Measurements from ENCODE around the gene ITM2C. TPM values are rescaled to one million over a fixed set of nuclear protein-coding genes. Genes with fewer than 3 reads are reported as not detected.

Gene ITM2C
- total and polyA plus RNA-seq, 2 donors = 174 to 230 TPM

DNA sequence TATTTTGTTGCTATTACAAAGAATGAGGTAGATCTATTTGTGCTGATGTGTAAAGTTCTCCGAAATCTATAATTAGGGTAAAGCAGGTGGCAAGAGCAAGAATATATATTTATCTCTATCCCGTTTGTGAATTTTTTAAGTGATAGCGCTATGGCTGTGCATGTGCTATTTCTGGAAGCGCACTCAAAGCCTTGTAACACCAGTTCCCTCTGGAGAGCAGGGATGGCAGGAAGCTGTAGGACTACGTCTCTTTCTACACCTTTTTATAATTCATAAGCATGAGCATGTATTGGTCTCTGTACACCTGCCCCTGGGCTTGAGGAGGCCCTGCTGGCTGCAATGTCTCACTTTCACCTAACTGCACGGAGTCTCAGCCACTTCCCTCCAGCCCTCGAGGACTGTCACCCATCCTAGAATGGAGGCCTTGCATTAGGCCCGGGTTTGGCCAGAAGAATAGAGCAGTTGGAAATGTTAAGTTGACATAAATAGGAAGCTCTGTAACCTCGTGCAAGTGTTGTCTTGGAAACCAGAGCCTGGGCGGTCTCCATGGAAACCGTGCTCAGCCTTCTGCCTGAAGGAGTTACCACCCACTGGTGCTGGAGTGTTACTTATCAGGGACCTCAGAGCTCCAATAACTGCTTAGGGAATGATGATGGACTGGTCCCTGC, 20.9 kb downstream of the ITM2C start:
- H3K36me3 ChIP-seq (ENCODE audit: insufficient read depth) = no peaks in the 10 kb centered on the region
- no peak overlapping the region for H3K27ac ChIP-seq (ENCODE audit: low read depth)
- no peak for DNase-seq (ENCODE audit: extremely low spot score)
- no peak overlapping the region for H3K4me3 ChIP-seq (ENCODE audit: low read depth, low read length)
- WGBS = 54% methylated on average over 11 of the region's 11 CpGs
- no peaks in the 10 kb centered on the region for H3K4me1 ChIP-seq (ENCODE audit: insufficient read depth)

DNA sequence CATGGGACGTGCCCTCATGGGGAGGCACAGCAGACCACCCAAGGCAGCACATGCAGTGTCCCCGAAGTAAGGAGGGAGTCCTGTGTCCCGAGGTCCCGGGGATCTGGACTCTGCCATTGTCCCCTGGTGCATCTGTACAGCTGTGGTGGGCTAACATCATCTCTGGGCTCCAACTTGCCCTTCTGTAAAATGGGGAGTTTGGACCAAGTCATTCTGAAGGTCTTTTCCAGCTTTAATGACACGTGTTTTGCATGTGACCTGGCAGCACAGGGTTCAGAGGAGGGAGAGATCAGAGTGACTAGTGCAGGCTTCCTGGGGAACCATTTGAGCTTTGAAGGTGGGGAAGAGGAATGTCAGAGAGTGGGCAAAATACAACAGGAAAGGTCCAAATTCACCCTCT, 21.5 kb downstream of the ITM2C start:
- no peak for DNase-seq (ENCODE audit: extremely low spot score)
- Histone ChIP-seq H3K4me3 (ENCODE audit: low read depth, low read length) (no peak overlapping the region), H3K4me1 (ENCODE audit: insufficient read depth) (no peaks in the 10 kb centered on the region), H3K36me3 (ENCODE audit: insufficient read depth) (no peaks in the 10 kb centered on the region), H3K27ac (ENCODE audit: low read depth) (no peak overlapping the region)
- 66% methylated on average over 5 of the region's 5 CpGs for WGBS

DNA sequence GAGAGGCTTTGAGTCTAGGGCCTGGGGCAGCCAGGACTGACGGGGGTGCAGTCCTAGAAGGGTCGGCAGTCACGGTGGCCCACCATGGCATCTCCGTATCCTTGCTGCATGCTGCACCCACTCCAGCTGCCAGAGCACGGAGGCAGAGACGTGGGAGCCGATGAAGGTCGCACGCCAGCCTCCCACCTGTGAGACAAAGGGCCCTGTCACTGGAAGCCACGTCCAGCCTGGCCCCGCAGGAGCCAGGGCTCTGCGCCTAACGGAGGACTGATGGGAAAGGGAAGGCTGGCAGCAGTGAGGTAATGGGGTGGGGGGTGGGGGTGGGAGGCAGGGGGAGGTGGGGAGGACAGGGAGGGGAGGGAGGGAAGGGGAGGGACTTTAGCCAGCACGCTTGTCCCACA, 21.9 kb downstream of the ITM2C start:
- H3K36me3 ChIP-seq (ENCODE audit: insufficient read depth) = no peaks in the 10 kb centered on the region
- DNase-seq (ENCODE audit: extremely low spot score) = no peak
- 68% methylated on average over 14 of the region's 14 CpGs for WGBS

GRCh38 chr2:230887342-230887741, 22.6 kb downstream of the ITM2C start:
- no peak overlapping the region for H3K27ac ChIP-seq (ENCODE audit: low read depth)
- DNase-seq (ENCODE audit: extremely low spot score) = no peak
- H3K4me1 ChIP-seq (ENCODE audit: insufficient read depth) = no peaks in the 10 kb centered on the region
- 73% methylated on average over 7 of the region's 7 CpGs for WGBS
- H3K4me3 ChIP-seq (ENCODE audit: low read depth, low read length) = no peak overlapping the region
- no peaks in the 10 kb centered on the region for H3K36me3 ChIP-seq (ENCODE audit: insufficient read depth)

More for the DNA sequence above, 21.9 kb downstream of the ITM2C start:
- no peak overlapping the region for H3K27ac ChIP-seq (ENCODE audit: low read depth)
- H3K4me3 ChIP-seq (ENCODE audit: low read depth, low read length) = no peak overlapping the region
- no peaks in the 10 kb centered on the region for H3K4me1 ChIP-seq (ENCODE audit: insufficient read depth)

- no peaks in the 10 kb centered on the region for H3K4me1 ChIP-seq (ENCODE audit: insufficient read depth)
- no peak overlapping the region for H3K27ac ChIP-seq (ENCODE audit: low read depth)
- no peaks in the 10 kb centered on the region for H3K36me3 ChIP-seq (ENCODE audit: insufficient read depth)
- WGBS = 90% methylated on average over 14 of the region's 14 CpGs
- no peak for DNase-seq (ENCODE audit: extremely low spot score)
- H3K4me3 ChIP-seq (ENCODE audit: low read depth, low read length) = no peak overlapping the region
These were observed 24.2 kb downstream of the ITM2C start for GRCh38 chr2:230888824-230889400.

- Histone ChIP-seq H3K27ac (ENCODE audit: low read depth) (no peak overlapping the region), H3K4me1 (ENCODE audit: insufficient read depth) (no peaks in the 10 kb centered on the region), H3K36me3 (ENCODE audit: insufficient read depth) (no peaks in the 10 kb centered on the region), H3K4me3 (ENCODE audit: low read depth, low read length) (no peak overlapping the region)
- WGBS = 84% methylated on average over 22 of the region's 22 CpGs
- DNase-seq (ENCODE audit: extremely low spot score) = no peak
These were observed 25.3 kb downstream of the ITM2C start for GRCh38 chr2:230889911-230890601.

GRCh38 chr2:230890646-230891045, 25.9 kb downstream of the ITM2C start:
- Histone ChIP-seq H3K36me3 (ENCODE audit: insufficient read depth) (no peaks in the 10 kb centered on the region), H3K4me1 (ENCODE audit: insufficient read depth) (no peaks in the 10 kb centered on the region), H3K4me3 (ENCODE audit: low read depth, low read length) (no peak overlapping the region), H3K27ac (ENCODE audit: low read depth) (no peak overlapping the region)
- 91% methylated on average over 4 of the region's 4 CpGs for WGBS
- no peak for DNase-seq (ENCODE audit: extremely low spot score)

DNA sequence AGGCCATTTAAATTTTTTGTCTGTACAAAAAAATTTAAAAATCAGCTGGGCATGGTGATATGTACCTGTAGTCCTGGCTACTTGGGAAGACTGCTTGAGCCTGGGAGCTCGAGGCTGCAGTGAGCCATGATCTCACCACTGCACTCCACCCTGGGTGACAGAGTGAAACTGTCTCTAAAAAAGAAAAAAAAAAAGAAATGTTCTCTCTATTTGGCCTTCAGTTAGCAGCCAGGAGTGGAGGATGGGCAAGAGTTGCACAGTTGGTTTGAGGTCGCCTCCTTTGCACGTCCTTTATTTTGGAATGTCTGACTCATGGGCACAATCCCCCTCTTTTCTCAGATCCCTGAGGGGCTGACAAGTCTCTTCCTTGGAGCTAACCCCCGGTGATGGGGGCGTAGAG, 26.3 kb downstream of the ITM2C start:
- no peak for DNase-seq (ENCODE audit: extremely low spot score)
- H3K36me3 ChIP-seq (ENCODE audit: insufficient read depth) = no peaks in the 10 kb centered on the region
- H3K4me3 ChIP-seq (ENCODE audit: low read depth, low read length) = no peak overlapping the region
- H3K4me1 ChIP-seq (ENCODE audit: insufficient read depth) = no peaks in the 10 kb centered on the region
- no peak overlapping the region for H3K27ac ChIP-seq (ENCODE audit: low read depth)
- 41% methylated on average over 5 of the region's 5 CpGs for WGBS

- no peak for DNase-seq (ENCODE audit: extremely low spot score)
- 66% methylated on average over 6 of the region's 6 CpGs for WGBS
- H3K4me1 ChIP-seq (ENCODE audit: insufficient read depth) = no peaks in the 10 kb centered on the region
- no peak overlapping the region for H3K4me3 ChIP-seq (ENCODE audit: low read depth, low read length)
- H3K27ac ChIP-seq (ENCODE audit: low read depth) = no peak overlapping the region
- H3K36me3 ChIP-seq (ENCODE audit: insufficient read depth) = no peaks in the 10 kb centered on the region
These were observed 26.8 kb downstream of the ITM2C start for GRCh38 chr2:230891509-230891908.

- no peak overlapping the region for H3K27ac ChIP-seq (ENCODE audit: low read depth)
- no peak for DNase-seq (ENCODE audit: extremely low spot score)
- no peak overlapping the region for H3K4me3 ChIP-seq (ENCODE audit: low read depth, low read length)
- H3K36me3 ChIP-seq (ENCODE audit: insufficient read depth) = no peaks in the 10 kb centered on the region
- WGBS = 45% methylated on average over 6 of the region's 6 CpGs
- no peaks in the 10 kb centered on the region for H3K4me1 ChIP-seq (ENCODE audit: insufficient read depth)
These were observed 28.6 kb downstream of the ITM2C start for GRCh38 chr2:230893338-230893737.

DNA sequence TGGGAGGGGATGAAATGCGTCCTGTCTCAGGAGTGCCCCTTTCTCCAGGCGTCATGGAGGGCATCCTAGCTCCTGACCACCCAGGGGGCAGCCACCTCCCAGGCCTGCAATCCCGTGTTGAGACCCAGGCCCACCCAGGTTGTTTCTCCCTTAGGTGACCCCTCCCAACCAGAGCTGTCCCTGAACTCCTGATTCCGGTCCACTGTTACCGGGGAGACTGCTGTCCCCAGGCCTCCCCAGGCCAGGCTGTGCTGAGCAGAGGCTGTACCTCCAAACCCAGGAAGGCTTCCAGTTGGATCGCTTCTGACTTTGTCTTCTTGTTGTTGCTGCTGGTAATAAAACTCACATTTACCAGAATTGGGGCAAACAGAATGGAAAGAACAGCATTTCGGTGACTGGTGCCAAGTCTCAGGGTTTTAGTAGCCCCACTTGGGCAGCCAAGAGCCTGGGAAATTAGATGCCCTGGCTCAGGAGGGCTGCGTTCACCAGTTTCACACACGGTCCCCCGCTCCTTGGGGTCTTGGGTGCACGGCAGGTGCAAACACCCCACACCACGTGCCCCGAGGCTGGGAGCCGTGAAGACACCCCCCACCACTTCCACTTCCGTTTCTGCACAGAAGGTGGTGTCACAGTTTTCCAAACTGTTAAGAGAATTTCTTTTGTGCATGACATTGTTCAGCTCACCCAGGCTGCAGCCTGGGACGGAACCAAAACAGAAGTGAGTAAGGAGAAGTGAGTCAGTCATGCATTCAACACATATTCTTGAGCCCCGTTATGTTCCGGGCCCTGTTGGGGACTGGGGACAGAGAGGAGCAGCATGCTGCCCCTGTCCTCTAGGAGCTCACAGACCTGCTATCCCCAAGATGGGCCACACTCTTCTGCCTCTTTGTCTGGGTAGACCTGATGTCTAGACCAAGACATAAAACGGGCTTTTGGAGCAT, 29.4 kb downstream of the ITM2C start:
- 71% methylated on average over 19 of the region's 19 CpGs for WGBS
- H3K27ac ChIP-seq (ENCODE audit: low read depth) = no peak overlapping the region
- H3K36me3 ChIP-seq (ENCODE audit: insufficient read depth) = no peaks in the 10 kb centered on the region
- H3K4me3 ChIP-seq (ENCODE audit: low read depth, low read length) = no peak overlapping the region
- H3K4me1 ChIP-seq (ENCODE audit: insufficient read depth) = no peaks in the 10 kb centered on the region
- DNase-seq (ENCODE audit: extremely low spot score) = no peak

- H3K4me1 ChIP-seq (ENCODE audit: insufficient read depth) = no peaks in the 10 kb centered on the region
- no peaks in the 10 kb centered on the region for H3K36me3 ChIP-seq (ENCODE audit: insufficient read depth)
- H3K27ac ChIP-seq (ENCODE audit: low read depth) = no peak overlapping the region
- no peak for DNase-seq (ENCODE audit: extremely low spot score)
- H3K4me3 ChIP-seq (ENCODE audit: low read depth, low read length) = no peak overlapping the region
- 54% methylated on average over 6 of the region's 6 CpGs for WGBS
These were observed 31.0 kb downstream of the ITM2C start for GRCh38 chr2:230895536-230896345.

Measured in urinary bladder (tissue), 4 donors.